ENCODE measurements around the gene CDON.

- no peak for TF ChIP-seq EZH2phosphoT487 (IDR thresholded peaks at IDR 0.05; ENCODE audit: borderline replicate concordance)
- TF ChIP-seq CTCF (conservative IDR thresholded peaks at IDR 0.05; ENCODE audit: low read length), result no peak
These were observed 110.9 kb downstream of the CDON start for GRCh38 chr11:125951731-125952130.
